IMR-90 (cell line): Measurements from ENCODE around the gene NBEA. TPM values are rescaled to one million over a fixed set of nuclear protein-coding genes. Genes with fewer than 3 reads are reported as not detected.

Experiments
- ATAC-seq: fragments of 200-7000 bp; cut with Tn5 transposase; 2 replicates; pipeline ENCODE4 v1.9.1; 2020; ENCODE audit warnings: low read depth, mild to moderate bottlenecking, moderate library complexity
- BruUV-seq: library from RNA; stranded (reverse); fragments of 400-500 nt; replicated peaks from 2 replicates; lab custom pipeline; 2021; lab: Mats Ljungman, UMichigan
- CTCF ChIA-PET: fragments of 300-600 bp; formaldehyde crosslinking; extraction: SDS; loops from one replicate; lab custom pipeline; 2021; ENCODE audit warnings: antibody characterized with exemption; lab: Yijun Ruan, JAX
- POLR2A ChIA-PET: fragments of 300-600 bp; sonication (Branson Sonifier 250); formaldehyde crosslinking; loops from one replicate; lab custom pipeline; 2022; ENCODE audit warnings: antibody characterized with exemption; ENCODE audit not compliant: unreplicated experiment; lab: Charles Lee
- DNase-seq: peaks from one replicate; pipeline ENCODE4 v3.0.0; 2013
- H2AFZ ChIP-seq: replicated peaks from 2 replicates; pipeline ENCODE3; 2013; ENCODE audit warnings: low read length, mild to moderate bottlenecking; ENCODE audit not compliant: poor library complexity
- H2AK5ac ChIP-seq: 2 replicates; pipeline ENCODE4 v1.6.1; 2013; ENCODE audit warnings: low read depth, low read length, inconsistent platforms
- H2AK9ac ChIP-seq: replicated peaks from 2 replicates; pipeline ENCODE3; 2013; ENCODE audit warnings: mild to moderate bottlenecking, low read depth, low read length, moderate library complexity; ENCODE audit not compliant: poor library complexity
- H2BK120ac ChIP-seq: 2 replicates; pipeline ENCODE4 v1.6.1; 2013; ENCODE audit warnings: low read depth, low read length, inconsistent platforms
- H2BK15ac ChIP-seq: 3 replicates; pipeline ENCODE4 v1.6.1; 2013; ENCODE audit warnings: low read depth, low read length, inconsistent platforms
- H2BK20ac ChIP-seq: 2 replicates; pipeline ENCODE4 v1.6.1; 2013; ENCODE audit warnings: low read depth, mild to moderate bottlenecking, inconsistent platforms, low read length, moderate library complexity
- H2BK5ac ChIP-seq: 2 replicates; pipeline ENCODE4 v1.6.1; 2013; ENCODE audit warnings: mild to moderate bottlenecking, low read depth, low read length, inconsistent platforms; ENCODE audit not compliant: poor library complexity, severe bottlenecking
- H3K14ac ChIP-seq: replicated peaks from 2 replicates; pipeline ENCODE4 v1.6.1; 2013; ENCODE audit warnings: low read depth, low read length, inconsistent platforms
- H3K18ac ChIP-seq: 2 replicates; pipeline ENCODE4 v1.6.1; 2013; ENCODE audit warnings: low read depth, low read length, control low read depth
- H3K23ac ChIP-seq: 2 replicates; pipeline ENCODE4 v1.6.1; 2013; ENCODE audit warnings: low read depth, low read length, inconsistent platforms
- H3K27ac ChIP-seq: 2 replicates; pipeline ENCODE4 v1.5.1; 2013; ENCODE audit warnings: mild to moderate bottlenecking, control low read depth, low read length; ENCODE audit not compliant: insufficient read depth
- H3K27me3 ChIP-seq: 2 replicates; pipeline ENCODE4 v1.6.1; 2013; ENCODE audit warnings: low read length; ENCODE audit not compliant: control insufficient read depth, insufficient read depth
- H3K36me3 ChIP-seq: 2 replicates; pipeline ENCODE4 v1.6.1; 2013; ENCODE audit warnings: low read length, mixed read lengths; ENCODE audit not compliant: control insufficient read depth, insufficient read depth
- H3K4ac ChIP-seq: 2 replicates; pipeline ENCODE4 v1.6.1; 2013; ENCODE audit warnings: low read depth, low read length, inconsistent platforms
- H3K4me1 ChIP-seq: 2 replicates; pipeline ENCODE4 v1.6.1; 2013; ENCODE audit warnings: low read length, mixed read lengths; ENCODE audit not compliant: control insufficient read depth, insufficient read depth
- H3K4me2 ChIP-seq: 2 replicates; pipeline ENCODE4 v1.6.1; 2013; ENCODE audit warnings: low read depth, mild to moderate bottlenecking, control low read depth, low read length, moderate library complexity
- H3K4me3 ChIP-seq: 2 replicates; pipeline ENCODE4 v1.5.1; 2013; ENCODE audit warnings: low read depth, mild to moderate bottlenecking, control low read depth, low read length, moderate library complexity; ENCODE audit not compliant: insufficient read depth
- H3K56ac ChIP-seq: 2 replicates; pipeline ENCODE4 v1.6.1; 2013; ENCODE audit warnings: low read length, inconsistent platforms; ENCODE audit not compliant: insufficient read depth; ENCODE audit errors: extremely low read depth
- H3K79me1 ChIP-seq, 2 experiments: 2 replicates each; pipeline ENCODE4 v1.6.1; 2013; ENCODE audit warnings: low read length in 2 of 2, inconsistent platforms in 1 of 2, low read depth in 1 of 2
- H3K9ac ChIP-seq: 2 replicates; pipeline ENCODE4 v1.6.1; 2013; ENCODE audit warnings: low read depth, low read length, control low read depth
- H3K9me1 ChIP-seq: 2 replicates; pipeline ENCODE4 v1.6.1; 2013; ENCODE audit warnings: low read length, inconsistent platforms; ENCODE audit not compliant: insufficient read depth
- H3K9me3 ChIP-seq: 2 replicates; pipeline ENCODE4 v1.6.1; 2013; ENCODE audit warnings: low read length; ENCODE audit not compliant: control insufficient read depth, insufficient read depth
- H4K20me1 ChIP-seq: 2 replicates; pipeline ENCODE4 v1.6.1; 2013; ENCODE audit warnings: low read length, inconsistent platforms; ENCODE audit not compliant: insufficient read depth
- H4K5ac ChIP-seq: 2 replicates; pipeline ENCODE4 v1.6.1; 2013; ENCODE audit warnings: mild to moderate bottlenecking, low read depth, low read length, control low read depth
- H4K8ac ChIP-seq, 2 experiments: 2 replicates each; pipeline ENCODE4 v1.6.1; 2013; ENCODE audit warnings: low read depth in 2 of 2, low read length in 2 of 2, control low read depth in 1 of 2, inconsistent platforms in 1 of 2
- H4K91ac ChIP-seq: 2 replicates; pipeline ENCODE4 v1.6.1; 2013; ENCODE audit warnings: low read depth, low read length, inconsistent platforms; ENCODE audit not compliant: insufficient read depth
- BHLHE40 ChIP-seq: fragments of 150-350 bp; IDR thresholded peaks from 2 replicates; pipeline ENCODE4 v1.6.1; 2016; ENCODE audit warnings: mild to moderate bottlenecking, low read depth, low read length
- CEBPB ChIP-seq: IDR thresholded peaks from 2 replicates; pipeline ENCODE4 v1.6.1; 2012; ENCODE audit warnings: low read depth, low read length, improper control_type of control experiment
- CHD1 ChIP-seq: IDR thresholded peaks from 2 replicates; pipeline ENCODE4 v1.6.1; 2012; ENCODE audit warnings: low read depth, low read length, improper control_type of control experiment
- FOS ChIP-seq: fragments of 150-350 bp; IDR thresholded peaks from 2 replicates; pipeline ENCODE4 v1.6.1; 2016; ENCODE audit warnings: low read depth, low read length
- MAFK ChIP-seq: IDR thresholded peaks from 2 replicates; pipeline ENCODE4 v1.6.1; 2012; ENCODE audit warnings: low read depth, low read length, improper control_type of control experiment
- MAZ ChIP-seq: IDR thresholded peaks from 2 replicates; pipeline ENCODE4 v1.6.1; 2012; ENCODE audit warnings: low read depth, mild to moderate bottlenecking, low read length, improper control_type of control experiment, moderate library complexity, borderline replicate concordance
- MXI1 ChIP-seq: IDR thresholded peaks from 2 replicates; pipeline ENCODE4 v1.6.1; 2012; ENCODE audit warnings: low read depth, mild to moderate bottlenecking, low read length, moderate library complexity, borderline replicate concordance
- NFE2L2 ChIP-seq: fragments of 150-350 bp; IDR thresholded peaks from 2 replicates; pipeline ENCODE4 v1.6.1; 2016; ENCODE audit warnings: low read depth, mild to moderate bottlenecking, low read length
- POLR2A ChIP-seq: IDR thresholded peaks from 2 replicates; pipeline ENCODE4 v1.6.1; 2012; ENCODE audit warnings: mild to moderate bottlenecking, low read depth, low read length
- RAD21 ChIP-seq: IDR thresholded peaks from 2 replicates; pipeline ENCODE4 v1.6.1; 2012; ENCODE audit warnings: low read length, improper control_type of control experiment
- RCOR1 ChIP-seq: IDR thresholded peaks from 2 replicates; pipeline ENCODE4 v1.6.1; 2012; ENCODE audit warnings: mild to moderate bottlenecking, low read length, improper control_type of control experiment; ENCODE audit not compliant: insufficient replicate concordance
- RFX5 ChIP-seq: IDR thresholded peaks from 2 replicates; pipeline ENCODE4 v1.8.0; 2012; ENCODE audit warnings: low read depth, mild to moderate bottlenecking, low read length, moderate library complexity
- SMC3 ChIP-seq: fragments of 150-350 bp; IDR thresholded peaks from 2 replicates; pipeline ENCODE4 v1.6.1; 2016; ENCODE audit warnings: low read depth, mild to moderate bottlenecking, antibody characterized with exemption, low read length, moderate library complexity
- WGBS, 2 experiments: methylation state at CpG; one replicate each; pipeline versions ENCODE4 v1.1.5 to v1.1.7; 2013; ENCODE audit warnings: missing lambda C conversion rate in 2 of 2; ENCODE audit not compliant: insufficient read length in 1 of 2; ENCODE audit errors: extremely low coverage in 2 of 2; 5-methylcytosine and 5-hydroxymethylcytosine counted together
- dilution Hi-C: fragments of 300-500 bp; cut with HindIII; formaldehyde crosslinking; loops from one replicate; pipeline ENCODE4 v1.14.3; 2018; ENCODE audit warnings: low sequenced_read_pairs; ENCODE audit not compliant: unreplicated experiment
- in situ Hi-C: fragments of 300-500 bp; cut with MboI; formaldehyde crosslinking; loops from 3 replicates; pipeline ENCODE4 v1.14.3; 2019; ENCODE audit warnings: low sequenced_read_pairs, inconsistent platforms, mixed read lengths
- intact Hi-C: fragments of 100-400 bp; cut with micrococcal nuclease; formaldehyde crosslinking; loops from 2 replicates; pipeline ENCODE4 v1.10.0; 2022
- polyA plus RNA-seq, 3 experiments: library from polyadenylated mRNA; depleted of rRNA; stranded (reverse); fragments of >200 nt; gene quantifications; 2 replicates each; pipeline ENCODE4 v1.2.3, GENCODE V29; 2012; ENCODE audit warnings: low replicate concordance in 1 of 3
- total RNA-seq: library from RNA; depleted of rRNA; stranded (reverse); fragments of >200 nt; gene quantifications from 2 replicates; pipeline ENCODE4 v1.2.3, GENCODE V29; 2012
- TF ChIP-seq, protein P1 (sequence below): fragments of 150-350 bp; IDR thresholded peaks from 2 replicates; pipeline ENCODE4 v1.6.1; 2016; ENCODE audit warnings: low read depth, mild to moderate bottlenecking, low read length, moderate library complexity, borderline replicate concordance
- TF ChIP-seq, protein P2 (sequence below): fragments of 150-350 bp; IDR thresholded peaks from 2 replicates; pipeline ENCODE4 v1.6.1; 2017; ENCODE audit warnings: mild to moderate bottlenecking, antibody characterized with exemption, low read length, low read depth

NBEA gene
- total and polyA plus RNA-seq, 2 of the 4 experiments (the other 2 are of a cell fraction) = 0.82 to 2.2 TPM

GRCh38 chr13:35514801-35515502 is 572.9 kb downstream of the NBEA start:
- no TSS peak for BruUV-seq
- no peaks in the 10 kb centered on the region for H3K36me3 ChIP-seq
- H3K4me1 ChIP-seq = no peaks in the 10 kb centered on the region
- H2BK5ac ChIP-seq = no peak overlapping the region
- POLR2A ChIA-PET = no interaction called here
- no peak overlapping the region for H3K18ac ChIP-seq
- H3K9ac ChIP-seq = no peak overlapping the region
- H4K8ac ChIP-seq = no peak overlapping the region
- no peak overlapping the region for H3K23ac ChIP-seq
- DNase-seq (no peak), ATAC-seq (no peak)
- H3K4me2 ChIP-seq = no peak overlapping the region
- in situ Hi-C loops = no loop called here
- dilution Hi-C loops = no loop called here
- no peak overlapping the region for H3K4ac ChIP-seq
- no peak overlapping the region for H2BK20ac ChIP-seq
- H3K14ac ChIP-seq = no peak overlapping the region
- H3K27me3 ChIP-seq = no peaks in the 10 kb centered on the region
- no peak overlapping the region for H2AK9ac ChIP-seq
- no peak overlapping the region for H3K56ac ChIP-seq
- no peak overlapping the region for H3K27ac ChIP-seq
- no peaks in the 10 kb centered on the region for H4K20me1 ChIP-seq
- H2AFZ ChIP-seq = no peak overlapping the region
- H3K79me1 ChIP-seq = no peaks in the 10 kb centered on the region
- H3K4me3 ChIP-seq = no peak overlapping the region
- CTCF ChIA-PET = no interaction called here
- no peak overlapping the region for H4K5ac ChIP-seq
- H3K9me1 ChIP-seq = no peaks in the 10 kb centered on the region
- intact Hi-C loops = no loop called here
- no CpG with 5 or more reads among the region's 6 CpGs for WGBS, 2 experiments
- no peak overlapping the region for H4K91ac ChIP-seq
- H3K9me3 ChIP-seq = no peaks in the 10 kb centered on the region
- H2BK120ac ChIP-seq = no peak overlapping the region
- TF ChIP-seq RFX5 (no peak), MAZ (no peak), RCOR1 (no peak), MAFK (no peak), CEBPB (no peak), POLR2A (no peak), SMC3 (no peak), FOS (no peak), RAD21 (no peak), CHD1 (no peak), NFE2L2 (no peak), MXI1 (no peak), BHLHE40 (no peak)
- TF ChIP-seq, protein P1, sequence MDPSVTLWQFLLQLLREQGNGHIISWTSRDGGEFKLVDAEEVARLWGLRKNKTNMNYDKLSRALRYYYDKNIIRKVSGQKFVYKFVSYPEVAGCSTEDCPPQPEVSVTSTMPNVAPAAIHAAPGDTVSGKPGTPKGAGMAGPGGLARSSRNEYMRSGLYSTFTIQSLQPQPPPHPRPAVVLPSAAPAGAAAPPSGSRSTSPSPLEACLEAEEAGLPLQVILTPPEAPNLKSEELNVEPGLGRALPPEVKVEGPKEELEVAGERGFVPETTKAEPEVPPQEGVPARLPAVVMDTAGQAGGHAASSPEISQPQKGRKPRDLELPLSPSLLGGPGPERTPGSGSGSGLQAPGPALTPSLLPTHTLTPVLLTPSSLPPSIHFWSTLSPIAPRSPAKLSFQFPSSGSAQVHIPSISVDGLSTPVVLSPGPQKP = no peak
- TF ChIP-seq, protein P2, sequence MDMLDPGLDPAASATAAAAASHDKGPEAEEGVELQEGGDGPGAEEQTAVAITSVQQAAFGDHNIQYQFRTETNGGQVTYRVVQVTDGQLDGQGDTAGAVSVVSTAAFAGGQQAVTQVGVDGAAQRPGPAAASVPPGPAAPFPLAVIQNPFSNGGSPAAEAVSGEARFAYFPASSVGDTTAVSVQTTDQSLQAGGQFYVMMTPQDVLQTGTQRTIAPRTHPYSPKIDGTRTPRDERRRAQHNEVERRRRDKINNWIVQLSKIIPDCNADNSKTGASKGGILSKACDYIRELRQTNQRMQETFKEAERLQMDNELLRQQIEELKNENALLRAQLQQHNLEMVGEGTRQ = no peak
- no peak overlapping the region for H2AK5ac ChIP-seq
- H2BK15ac ChIP-seq = no peak overlapping the region
